Measurements from ENCODE around the gene ALPK3.

DNA sequence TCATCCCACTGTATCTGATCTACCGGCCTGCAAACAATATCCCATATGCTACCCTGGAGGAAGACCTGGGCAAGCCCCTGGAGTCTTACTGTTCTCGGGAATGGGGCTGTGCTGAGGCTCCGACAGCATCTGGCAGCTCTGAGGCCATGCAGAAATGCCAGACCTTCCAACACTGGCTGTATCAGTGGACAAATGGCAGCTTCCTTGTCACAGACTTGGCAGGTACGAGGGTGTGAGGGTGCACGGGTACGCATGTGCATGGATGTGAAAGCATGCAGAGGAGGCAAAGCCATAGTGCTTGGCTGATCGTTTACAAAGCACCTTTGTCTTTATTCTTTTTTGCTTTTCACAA is 47.3 kb downstream of the ALPK3 start:
- TF ChIP-seq EP300 (conservative IDR thresholded peaks at IDR 0.05; ENCODE audit: poor library complexity, severe bottlenecking) (no peak), POLR2AphosphoS5 (IDR thresholded peaks at IDR 0.05) (no peak), EZH2 (IDR thresholded peaks at IDR 0.05; ENCODE audit: borderline replicate concordance, insufficient read depth, low read length, poor library complexity, severe bottlenecking) (no peak), RAD21 (conservative IDR thresholded peaks at IDR 0.05) (no peak), TAF1 (IDR thresholded peaks at IDR 0.05; ENCODE audit: low read depth) (no peak), SMC3 (conservative IDR thresholded peaks at IDR 0.05; ENCODE audit: poor library complexity) (no peak), MXI1 (conservative IDR thresholded peaks at IDR 0.05; ENCODE audit: poor library complexity, severe bottlenecking) (no peak)
- TF ChIP-seq, protein P1, sequence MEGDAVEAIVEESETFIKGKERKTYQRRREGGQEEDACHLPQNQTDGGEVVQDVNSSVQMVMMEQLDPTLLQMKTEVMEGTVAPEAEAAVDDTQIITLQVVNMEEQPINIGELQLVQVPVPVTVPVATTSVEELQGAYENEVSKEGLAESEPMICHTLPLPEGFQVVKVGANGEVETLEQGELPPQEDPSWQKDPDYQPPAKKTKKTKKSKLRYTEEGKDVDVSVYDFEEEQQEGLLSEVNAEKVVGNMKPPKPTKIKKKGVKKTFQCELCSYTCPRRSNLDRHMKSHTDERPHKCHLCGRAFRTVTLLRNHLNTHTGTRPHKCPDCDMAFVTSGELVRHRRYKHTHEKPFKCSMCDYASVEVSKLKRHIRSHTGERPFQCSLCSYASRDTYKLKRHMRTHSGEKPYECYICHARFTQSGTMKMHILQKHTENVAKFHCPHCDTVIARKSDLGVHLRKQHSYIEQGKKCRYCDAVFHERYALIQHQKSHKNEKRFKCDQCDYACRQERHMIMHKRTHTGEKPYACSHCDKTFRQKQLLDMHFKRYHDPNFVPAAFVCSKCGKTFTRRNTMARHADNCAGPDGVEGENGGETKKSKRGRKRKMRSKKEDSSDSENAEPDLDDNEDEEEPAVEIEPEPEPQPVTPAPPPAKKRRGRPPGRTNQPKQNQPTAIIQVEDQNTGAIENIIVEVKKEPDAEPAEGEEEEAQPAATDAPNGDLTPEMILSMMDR (IDR thresholded peaks at IDR 0.05; ENCODE audit: poor library complexity, severe bottlenecking): no peak
- TF ChIP-seq, protein P2, sequence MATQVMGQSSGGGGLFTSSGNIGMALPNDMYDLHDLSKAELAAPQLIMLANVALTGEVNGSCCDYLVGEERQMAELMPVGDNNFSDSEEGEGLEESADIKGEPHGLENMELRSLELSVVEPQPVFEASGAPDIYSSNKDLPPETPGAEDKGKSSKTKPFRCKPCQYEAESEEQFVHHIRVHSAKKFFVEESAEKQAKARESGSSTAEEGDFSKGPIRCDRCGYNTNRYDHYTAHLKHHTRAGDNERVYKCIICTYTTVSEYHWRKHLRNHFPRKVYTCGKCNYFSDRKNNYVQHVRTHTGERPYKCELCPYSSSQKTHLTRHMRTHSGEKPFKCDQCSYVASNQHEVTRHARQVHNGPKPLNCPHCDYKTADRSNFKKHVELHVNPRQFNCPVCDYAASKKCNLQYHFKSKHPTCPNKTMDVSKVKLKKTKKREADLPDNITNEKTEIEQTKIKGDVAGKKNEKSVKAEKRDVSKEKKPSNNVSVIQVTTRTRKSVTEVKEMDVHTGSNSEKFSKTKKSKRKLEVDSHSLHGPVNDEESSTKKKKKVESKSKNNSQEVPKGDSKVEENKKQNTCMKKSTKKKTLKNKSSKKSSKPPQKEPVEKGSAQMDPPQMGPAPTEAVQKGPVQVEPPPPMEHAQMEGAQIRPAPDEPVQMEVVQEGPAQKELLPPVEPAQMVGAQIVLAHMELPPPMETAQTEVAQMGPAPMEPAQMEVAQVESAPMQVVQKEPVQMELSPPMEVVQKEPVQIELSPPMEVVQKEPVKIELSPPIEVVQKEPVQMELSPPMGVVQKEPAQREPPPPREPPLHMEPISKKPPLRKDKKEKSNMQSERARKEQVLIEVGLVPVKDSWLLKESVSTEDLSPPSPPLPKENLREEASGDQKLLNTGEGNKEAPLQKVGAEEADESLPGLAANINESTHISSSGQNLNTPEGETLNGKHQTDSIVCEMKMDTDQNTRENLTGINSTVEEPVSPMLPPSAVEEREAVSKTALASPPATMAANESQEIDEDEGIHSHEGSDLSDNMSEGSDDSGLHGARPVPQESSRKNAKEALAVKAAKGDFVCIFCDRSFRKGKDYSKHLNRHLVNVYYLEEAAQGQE (IDR thresholded peaks at IDR 0.05; ENCODE audit: borderline replicate concordance): no peak
